GM19035 (cell line): ENCODE results near the gene CLEC7A.

Experiments
- ATAC-seq: cut with Tn5 transposase; IDR thresholded peaks from one replicate; pipeline ENCODE4 v1.9.1; 2021; ENCODE audit not compliant: unreplicated experiment

Gene CLEC7A

GRCh38 chr12:10130042-10130441, at the start of gene CLEC7A:
Gene CLEC7A, minus strand, starts transcription at chr12:10130199. Its CDS starts 117 bp downstream, at chr12:10130082.
- ATAC-seq = peak; percentile 87

DNA sequence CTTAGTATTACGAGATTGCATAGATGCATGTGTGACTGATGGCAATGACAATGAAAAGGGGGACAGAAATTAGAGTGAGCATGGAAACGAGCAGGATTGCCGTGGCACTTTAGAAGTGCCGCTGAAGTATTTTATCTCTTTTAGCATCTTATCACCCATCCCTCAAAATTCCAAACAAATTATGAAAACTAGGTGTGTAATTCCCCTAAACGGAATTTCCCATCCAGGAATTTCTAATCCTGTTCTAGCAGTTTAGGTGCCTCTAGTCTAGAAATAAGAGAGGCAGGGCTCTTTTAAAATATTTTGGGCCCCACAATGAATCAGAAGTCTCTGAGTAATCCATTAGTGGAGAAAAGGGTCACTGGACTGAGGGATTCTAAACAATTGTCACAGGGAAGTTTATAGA, 49.8 kb upstream of the CLEC7A start:
- ATAC-seq = no peak

DNA sequence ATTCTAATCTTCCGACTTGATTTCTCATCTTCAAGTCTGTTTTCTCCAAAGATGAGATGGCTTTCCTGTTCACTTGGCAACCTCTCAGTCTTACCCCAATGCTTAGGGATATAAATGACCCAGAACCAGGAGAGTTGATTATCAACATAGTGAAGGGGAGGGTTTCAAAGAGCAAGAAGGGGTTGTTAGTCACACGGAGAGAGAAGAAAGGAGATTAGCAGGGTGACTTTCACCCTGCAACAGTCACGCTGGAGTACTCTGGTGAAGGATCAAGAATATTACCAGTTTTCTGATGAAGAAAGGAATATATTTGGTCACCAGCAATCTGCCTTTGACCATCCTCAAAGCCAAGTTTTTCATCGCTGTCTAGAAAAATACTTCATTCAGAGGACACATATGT, 48.8 kb upstream of the CLEC7A start, which contains the start of gene TMEM52B:
TSS of gene TMEM52B (plus strand) at position 212 of the 400 bp plus-strand sequence. CDS start 543 bp downstream, outside the sequence.
- ATAC-seq = no peak

DNA sequence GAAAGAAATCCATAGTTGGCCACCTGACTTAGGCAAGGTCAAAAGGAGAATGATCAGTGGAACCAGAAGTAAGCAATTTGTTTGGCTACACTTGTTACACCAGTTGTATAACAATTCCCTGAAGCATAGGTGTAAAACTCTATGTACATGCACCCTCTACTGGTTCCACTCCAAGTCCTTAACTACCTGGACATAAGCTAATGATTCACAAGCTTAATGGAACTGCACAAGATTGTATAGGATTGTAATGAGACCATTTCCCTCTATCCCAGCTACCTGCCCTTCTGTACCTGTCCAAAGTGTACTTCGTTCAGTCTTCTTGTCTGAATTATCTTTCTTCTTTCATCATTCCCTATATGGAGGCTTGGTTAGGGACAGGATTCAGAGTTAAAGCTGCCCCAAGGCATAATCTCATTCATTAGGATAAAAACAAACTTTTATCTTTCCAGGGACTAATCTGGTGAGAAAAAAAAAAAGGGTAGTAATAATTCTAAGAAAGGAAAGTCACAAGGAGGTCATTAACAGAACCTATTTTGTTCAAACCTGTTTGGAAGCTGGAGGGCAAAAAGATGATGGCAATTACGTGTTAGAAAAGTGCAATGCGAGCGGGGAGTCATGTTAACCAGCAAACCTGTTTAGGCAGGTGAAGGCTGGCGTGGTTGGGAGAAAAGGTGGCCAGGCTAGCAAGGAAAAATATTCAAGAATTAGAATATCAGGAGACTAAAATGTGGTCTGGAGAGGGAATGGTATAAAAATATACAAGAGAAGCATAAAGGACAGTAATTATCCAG, 46.0 kb upstream of the CLEC7A start:
- ATAC-seq = no peak

GRCh38 chr12:10174986-10175614, 45.1 kb upstream of the CLEC7A start:
- ATAC-seq = no peak

DNA sequence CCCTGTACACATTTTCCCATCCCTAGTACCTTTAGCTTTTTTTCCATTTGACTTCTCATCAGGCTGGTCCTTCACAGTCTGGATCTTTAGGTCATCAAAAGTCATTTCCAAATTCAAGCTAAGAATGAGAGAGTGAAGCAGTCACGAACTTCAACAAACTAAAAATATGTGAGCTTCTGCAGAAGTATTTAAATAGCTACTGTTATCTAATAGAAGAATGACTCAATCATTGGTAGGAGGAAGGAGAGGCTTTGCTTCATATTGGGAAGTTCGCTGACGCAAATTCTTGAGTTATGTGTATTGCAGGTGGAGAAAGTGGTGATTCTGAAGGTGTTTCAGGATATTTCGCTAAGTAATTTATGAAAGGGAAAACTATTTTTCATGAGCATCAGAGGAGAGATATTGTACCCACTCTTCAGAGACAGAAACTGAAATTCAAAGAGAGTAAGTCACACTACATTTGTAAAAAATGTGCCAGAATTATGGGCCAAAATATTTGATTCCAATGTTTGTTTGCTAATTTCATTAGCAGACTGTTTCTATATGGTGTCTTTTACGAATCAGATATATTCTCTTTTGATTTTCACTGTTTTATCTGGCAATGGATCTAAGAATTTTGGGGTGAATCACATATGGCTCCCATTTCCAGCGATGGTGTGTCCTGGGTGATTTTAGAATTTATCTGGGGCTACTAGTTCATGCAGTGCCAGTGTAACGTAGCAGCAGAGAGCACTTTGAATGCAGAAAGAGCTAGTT, 42.2 kb upstream of the CLEC7A start, which contains the start of gene OLR1:
TSS of gene OLR1 (minus strand) at position 160 of the 756 bp plus-strand sequence. CDS start at position 105, 55 bp downstream.
- ATAC-seq = no peak

DNA sequence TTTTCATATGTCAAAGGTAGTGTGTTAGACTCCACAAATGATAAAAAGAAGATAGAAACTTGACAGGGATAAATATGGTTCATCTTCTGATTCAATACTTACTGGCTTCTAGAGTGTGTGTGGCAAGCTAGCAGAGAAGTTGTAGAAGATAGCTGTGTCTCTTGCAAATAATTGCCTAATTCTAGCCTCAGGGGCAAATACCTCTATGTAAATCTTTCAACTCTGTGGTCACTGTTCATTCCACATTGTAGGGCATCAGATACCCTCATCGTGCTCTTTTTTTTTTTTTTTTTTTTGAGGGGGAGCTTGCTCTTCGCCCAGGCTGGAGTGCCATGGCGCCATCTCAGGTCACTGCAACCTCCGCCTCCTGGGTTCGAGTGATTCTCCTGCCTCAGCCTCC, 40.2 kb upstream of the CLEC7A start:
- ATAC-seq = no peak

DNA sequence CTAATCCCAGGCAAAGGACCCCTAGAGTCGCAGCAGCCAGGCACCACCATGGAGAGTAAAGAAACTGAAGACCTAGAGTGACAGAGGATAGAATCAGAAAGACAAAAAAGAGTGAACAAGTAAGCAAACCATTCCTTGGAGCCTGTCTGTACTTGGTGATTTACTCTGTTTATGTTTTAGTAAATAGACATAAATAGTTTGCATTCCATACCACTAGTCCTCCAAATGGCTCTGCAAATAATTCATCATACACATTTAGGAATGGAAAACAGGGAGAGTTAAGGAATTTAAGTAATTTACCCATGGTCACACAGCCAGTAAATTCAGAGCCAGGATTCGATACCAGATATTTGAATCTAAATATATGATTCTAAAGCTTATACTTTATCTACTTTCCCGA, 39.1 kb upstream of the CLEC7A start:
- no peak for ATAC-seq

DNA sequence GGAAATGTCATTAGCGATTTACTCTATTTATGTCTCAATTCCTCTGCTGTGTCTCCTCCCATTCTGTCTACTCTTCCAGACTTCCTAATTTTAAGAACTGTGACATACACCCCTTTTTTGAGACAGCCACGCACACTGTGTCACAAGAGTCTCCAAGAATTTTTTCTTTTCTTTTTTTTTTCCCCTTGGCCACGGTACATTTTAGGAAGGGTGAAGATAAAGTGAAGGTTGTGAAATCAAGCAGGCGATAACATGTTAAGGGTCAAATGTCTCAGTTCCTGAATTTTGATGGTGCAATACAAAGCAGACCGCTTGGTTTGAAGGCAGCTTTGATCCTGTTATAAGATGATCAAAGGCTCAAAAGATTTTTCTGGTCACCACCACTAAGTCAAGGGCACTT, 37.6 kb upstream of the CLEC7A start:
- ATAC-seq = no peak

DNA sequence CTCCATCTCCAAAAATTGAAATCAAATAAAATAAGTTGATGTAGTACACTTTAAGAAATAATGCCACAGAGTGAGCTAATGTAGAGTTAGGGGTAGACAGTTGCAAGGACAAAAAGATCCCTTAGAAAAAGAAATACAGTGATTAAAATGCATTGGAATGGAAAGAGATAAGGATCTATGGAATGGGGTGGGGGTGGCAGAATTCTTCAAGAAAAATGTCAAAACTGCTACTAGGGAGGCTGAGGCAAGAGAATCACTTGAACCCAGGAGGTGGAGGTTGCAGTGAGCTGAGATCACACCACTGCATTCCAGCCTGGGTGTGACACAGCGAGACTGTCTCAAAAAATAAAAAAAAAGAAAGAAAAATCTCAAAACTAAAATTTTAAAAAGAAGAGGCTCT, 35.4 kb upstream of the CLEC7A start:
- ATAC-seq = no peak

GRCh38 chr12:10163084-10163483, 33.1 kb upstream of the CLEC7A start:
- ATAC-seq = no peak

GRCh38 chr12:10160617-10161385, 30.8 kb upstream of the CLEC7A start:
- ATAC-seq = no peak

GRCh38 chr12:10159280-10159679, 29.3 kb upstream of the CLEC7A start:
- ATAC-seq = no peak

DNA sequence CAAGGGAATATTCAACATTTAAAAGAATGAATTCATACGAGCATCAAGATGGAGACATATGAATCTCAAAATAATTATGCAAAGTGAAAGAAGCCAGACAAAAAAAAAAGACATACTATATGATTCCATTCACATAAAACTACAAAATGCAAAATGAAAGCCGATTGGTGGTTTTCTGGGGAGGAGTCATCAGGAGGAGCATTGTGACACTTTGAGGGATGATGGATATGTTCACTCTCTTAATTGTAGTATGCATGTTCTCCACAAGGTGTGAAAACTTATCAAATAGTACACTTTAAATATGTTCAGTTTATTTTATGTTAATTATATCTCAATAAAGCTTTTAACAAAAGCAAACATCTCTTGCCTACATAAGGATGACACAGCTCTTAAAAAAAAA, 28.4 kb upstream of the CLEC7A start:
- no peak for ATAC-seq

GRCh38 chr12:10155966-10156365, 26.0 kb upstream of the CLEC7A start:
- ATAC-seq = no peak

DNA sequence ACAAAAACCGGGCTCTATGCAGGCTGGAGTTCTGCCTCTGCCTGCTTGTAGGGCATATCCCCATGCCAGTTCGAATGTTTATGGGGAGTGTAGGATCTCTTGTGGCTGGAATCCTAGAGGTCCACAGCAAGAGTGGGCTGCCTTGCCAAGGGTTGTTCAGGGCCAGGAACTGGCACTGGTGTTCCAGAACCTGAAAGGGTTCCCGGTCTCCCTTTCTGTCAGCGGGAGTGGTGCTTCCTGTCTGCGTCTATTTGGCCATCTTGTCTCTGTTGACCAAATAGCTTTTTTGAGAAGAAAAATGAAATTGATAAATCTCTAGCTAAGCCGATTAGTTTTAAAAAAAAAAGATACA, 24.1 kb upstream of the CLEC7A start:
- no peak for ATAC-seq

DNA sequence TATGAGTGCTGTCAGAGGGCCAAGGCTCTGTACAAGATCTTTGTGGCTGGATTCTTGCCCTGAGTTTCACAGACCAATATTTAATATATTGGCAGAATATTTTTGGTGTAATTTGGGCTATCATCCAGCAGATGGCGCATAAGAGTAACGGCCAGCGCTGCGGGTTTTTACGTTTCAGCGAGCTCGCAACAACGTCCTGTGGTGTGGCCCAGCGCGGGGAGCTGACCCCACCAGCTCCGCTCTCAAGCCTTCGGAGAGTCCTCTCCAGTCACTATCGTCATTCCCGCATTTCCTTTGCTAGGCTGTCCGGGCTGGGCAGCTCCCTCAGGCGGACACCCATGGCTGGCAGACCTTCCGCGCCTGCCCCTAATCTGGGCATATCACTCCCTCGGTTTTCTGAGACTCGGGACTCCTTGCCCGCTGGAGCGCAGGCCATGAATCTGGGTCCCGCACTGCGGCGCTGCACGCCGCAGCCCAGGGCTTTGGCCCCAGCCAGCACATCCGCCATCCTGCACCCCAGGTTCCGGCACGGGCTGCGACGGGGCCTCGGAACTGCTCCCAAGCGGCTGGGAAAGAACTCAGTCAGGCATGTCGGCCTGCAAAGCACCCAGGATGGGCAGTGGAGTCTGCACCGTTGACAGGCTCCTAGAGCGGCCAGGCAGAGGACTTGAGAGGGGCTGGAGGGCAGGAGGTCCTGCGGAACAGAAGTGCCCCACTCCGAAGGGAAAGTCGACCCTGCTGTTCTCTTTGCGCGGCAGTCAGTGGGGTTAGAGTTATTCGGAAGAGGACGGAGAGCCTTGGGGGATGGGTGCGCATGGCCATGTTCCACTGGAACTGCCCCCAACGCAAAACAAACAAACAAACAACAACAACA, 23.5 kb upstream of the CLEC7A start:
- ATAC-seq = peak; percentile 73

DNA sequence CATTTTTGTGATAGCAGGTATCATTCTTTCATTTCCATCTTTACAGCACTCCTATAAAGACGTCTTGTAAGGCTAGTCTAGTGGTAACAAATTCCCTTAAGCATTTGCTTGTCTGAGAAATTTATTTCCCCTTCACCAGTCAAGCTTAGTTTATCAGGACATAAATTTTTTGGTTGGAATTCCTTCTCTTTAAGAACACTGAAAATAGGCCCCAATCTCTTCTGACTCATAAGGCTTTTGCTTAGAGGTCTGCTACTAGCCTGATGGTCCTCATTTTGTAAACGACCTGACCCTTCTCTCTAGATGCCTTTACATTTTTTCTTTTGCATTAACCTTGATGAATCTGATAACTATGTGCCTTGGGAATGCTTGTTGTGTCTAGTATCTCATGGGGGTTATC, 21.6 kb upstream of the CLEC7A start:
- no peak for ATAC-seq

- ATAC-seq = peak; percentile 77
These were observed 17.9 kb upstream of the CLEC7A start for GRCh38 chr12:10147714-10148403.
